ENCODE results near the gene GDF9.
"Not testable (repeated sequence)": the region's sequence is repeated elsewhere in the genome, so short reads cannot be mapped to it uniquely, and the experiment has no call there.

The GDF9 gene

GRCh38 chr5:132873119-132873929 lies 7.1 kb upstream of the GDF9 start, which contains the start of gene LEAP2:
LEAP2 (plus strand) TSS chr5:132873668; CDS start chr5:132873695, 27 bp downstream.
- no peak for DNase-seq (ENCODE audit: low spot score)

- no peak for DNase-seq (ENCODE audit: low spot score)
Measured at GRCh38 chr5:132872788-132873118, 6.5 kb upstream of the GDF9 start.

- no peak for DNase-seq (ENCODE audit: low spot score)
Measured at GRCh38 chr5:132871459-132872284, 5.4 kb upstream of the GDF9 start.

GRCh38 chr5:132870801-132871200 lies 4.5 kb upstream of the GDF9 start:
- DNase-seq (ENCODE audit: low spot score) = no peak

- DNase-seq (ENCODE audit: low spot score) = no peak
Measured at GRCh38 chr5:132868754-132869153, 2.5 kb upstream of the GDF9 start.

- DNase-seq (ENCODE audit: low spot score) = no peak
Measured at GRCh38 chr5:132867046-132867451, 780 bp upstream of the GDF9 start.

- no peak for DNase-seq (ENCODE audit: low spot score)
Measured at GRCh38 chr5:132865668-132866341, 464 bp downstream of the GDF9 start.

- no peak for DNase-seq (ENCODE audit: low spot score)
Measured at GRCh38 chr5:132860742-132861141, 5.5 kb downstream of the GDF9 start.

- no peak for DNase-seq (ENCODE audit: low spot score)
Measured at GRCh38 chr5:132859889-132860437, 6.3 kb downstream of the GDF9 start.

GRCh38 chr5:132856011-132856410 lies 10.3 kb downstream of the GDF9 start:
- no peak for DNase-seq (ENCODE audit: low spot score)

GRCh38 chr5:132854992-132855391 lies 11.3 kb downstream of the GDF9 start:
- DNase-seq (ENCODE audit: low spot score) = not testable (repeated sequence)

GRCh38 chr5:132854301-132854700 lies 12.0 kb downstream of the GDF9 start:
- no peak for DNase-seq (ENCODE audit: low spot score)

- no peak for DNase-seq (ENCODE audit: low spot score)
Measured at GRCh38 chr5:132853790-132854189, 12.5 kb downstream of the GDF9 start.

- no peak for DNase-seq (ENCODE audit: low spot score)
Measured at GRCh38 chr5:132853323-132853722, 12.9 kb downstream of the GDF9 start.

GRCh38 chr5:132850066-132850465 lies 16.2 kb downstream of the GDF9 start:
- no peak for DNase-seq (ENCODE audit: low spot score)

- no peak for DNase-seq (ENCODE audit: low spot score)
Measured at GRCh38 chr5:132849347-132849746, 16.9 kb downstream of the GDF9 start.

- no peak for DNase-seq (ENCODE audit: low spot score)
Measured at GRCh38 chr5:132848270-132848669, 18.0 kb downstream of the GDF9 start.

GRCh38 chr5:132841305-132841704 lies 25.0 kb downstream of the GDF9 start:
- no peak for DNase-seq (ENCODE audit: low spot score)

- no peak for DNase-seq (ENCODE audit: low spot score)
Measured at GRCh38 chr5:132840896-132841295, 25.4 kb downstream of the GDF9 start.

- no peak for DNase-seq (ENCODE audit: low spot score)
Measured at GRCh38 chr5:132840313-132840712, 26.0 kb downstream of the GDF9 start.

GRCh38 chr5:132839426-132840301 lies 26.6 kb downstream of the GDF9 start:
- no peak for DNase-seq (ENCODE audit: low spot score)

Measured in left forelimb (tissue), 1 donor.